ENCODE data around the gene SAMM50.

The SAMM50 gene

DNA sequence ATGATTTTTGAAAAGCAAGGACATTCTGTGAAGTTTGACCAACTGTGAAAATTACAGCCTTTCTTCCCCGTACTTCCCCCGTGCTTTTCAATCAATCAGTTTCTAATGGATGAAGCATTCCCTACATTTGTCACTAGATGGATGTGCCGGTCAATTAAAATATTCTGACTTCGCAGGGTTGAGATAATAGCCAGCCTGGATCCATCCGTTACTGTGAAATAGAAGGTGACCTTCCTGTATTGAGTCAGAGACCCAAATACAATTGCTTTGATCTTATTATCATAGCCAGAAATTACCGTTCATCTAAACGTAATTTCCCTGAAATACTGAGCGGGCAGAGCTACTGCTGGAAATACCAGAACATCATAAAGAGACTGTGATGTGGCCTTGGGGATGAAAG is 47.8 kb downstream of the SAMM50 start:
- no peak for DNase-seq (ENCODE audit: low spot score)
- no peak overlapping the region for H3K27ac ChIP-seq
- TF ChIP-seq, protein P1, sequence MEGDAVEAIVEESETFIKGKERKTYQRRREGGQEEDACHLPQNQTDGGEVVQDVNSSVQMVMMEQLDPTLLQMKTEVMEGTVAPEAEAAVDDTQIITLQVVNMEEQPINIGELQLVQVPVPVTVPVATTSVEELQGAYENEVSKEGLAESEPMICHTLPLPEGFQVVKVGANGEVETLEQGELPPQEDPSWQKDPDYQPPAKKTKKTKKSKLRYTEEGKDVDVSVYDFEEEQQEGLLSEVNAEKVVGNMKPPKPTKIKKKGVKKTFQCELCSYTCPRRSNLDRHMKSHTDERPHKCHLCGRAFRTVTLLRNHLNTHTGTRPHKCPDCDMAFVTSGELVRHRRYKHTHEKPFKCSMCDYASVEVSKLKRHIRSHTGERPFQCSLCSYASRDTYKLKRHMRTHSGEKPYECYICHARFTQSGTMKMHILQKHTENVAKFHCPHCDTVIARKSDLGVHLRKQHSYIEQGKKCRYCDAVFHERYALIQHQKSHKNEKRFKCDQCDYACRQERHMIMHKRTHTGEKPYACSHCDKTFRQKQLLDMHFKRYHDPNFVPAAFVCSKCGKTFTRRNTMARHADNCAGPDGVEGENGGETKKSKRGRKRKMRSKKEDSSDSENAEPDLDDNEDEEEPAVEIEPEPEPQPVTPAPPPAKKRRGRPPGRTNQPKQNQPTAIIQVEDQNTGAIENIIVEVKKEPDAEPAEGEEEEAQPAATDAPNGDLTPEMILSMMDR (conservative IDR thresholded peaks at IDR 0.05; ENCODE audit: low read depth), result no peak
- POLR2A ChIA-PET (ENCODE audit: low non-redundant PET), result no interaction called here
- CTCF ChIA-PET, result interaction anchor here (1.1 kb wide), 1 partner anchor 11 kb away, joined by 3 read pairs; no protein-coding TSS in a partner anchor

DNA sequence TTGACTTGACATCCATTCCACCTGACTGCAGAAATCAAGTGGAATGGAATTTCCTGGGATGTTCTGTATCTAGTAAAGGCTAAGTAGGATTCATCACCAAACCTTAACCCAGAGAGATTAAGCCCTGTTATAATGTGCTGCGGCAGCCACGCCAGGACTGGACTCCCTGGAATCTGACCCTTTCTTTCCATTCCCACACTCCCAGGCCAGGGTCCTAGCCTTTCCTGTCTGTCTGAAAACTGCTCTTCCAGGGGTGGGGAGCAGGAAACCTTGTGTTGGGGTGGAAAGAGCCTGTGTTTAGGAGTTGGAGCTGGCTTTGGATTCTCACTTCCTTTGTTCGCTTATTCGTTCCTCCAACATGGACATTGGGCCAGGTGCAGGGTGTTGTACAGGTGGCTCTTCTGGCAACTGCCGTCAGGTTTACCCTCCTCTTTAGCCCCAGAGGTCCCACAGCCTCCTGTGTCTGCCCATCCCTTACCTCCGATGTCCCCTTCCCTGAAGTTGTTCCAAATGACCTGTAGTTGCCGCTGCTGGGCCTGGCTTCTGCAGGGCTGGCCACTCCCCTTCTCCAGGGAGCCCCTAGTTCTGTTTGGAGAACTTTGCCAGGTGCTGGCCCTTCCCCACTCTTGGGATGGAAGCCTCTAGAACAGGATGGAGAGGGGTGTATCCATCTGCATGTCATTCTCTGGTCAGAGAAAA is 48.3 kb downstream of the SAMM50 start:
- POLR2A ChIA-PET (ENCODE audit: low non-redundant PET), result no interaction called here
- DNase-seq (ENCODE audit: low spot score), result no peak
- CTCF ChIA-PET, result interaction anchor here (1.1 kb wide), 2 partner anchors 11 kb away, joined by 3 read pairs; no protein-coding TSS in a partner anchor

DNA sequence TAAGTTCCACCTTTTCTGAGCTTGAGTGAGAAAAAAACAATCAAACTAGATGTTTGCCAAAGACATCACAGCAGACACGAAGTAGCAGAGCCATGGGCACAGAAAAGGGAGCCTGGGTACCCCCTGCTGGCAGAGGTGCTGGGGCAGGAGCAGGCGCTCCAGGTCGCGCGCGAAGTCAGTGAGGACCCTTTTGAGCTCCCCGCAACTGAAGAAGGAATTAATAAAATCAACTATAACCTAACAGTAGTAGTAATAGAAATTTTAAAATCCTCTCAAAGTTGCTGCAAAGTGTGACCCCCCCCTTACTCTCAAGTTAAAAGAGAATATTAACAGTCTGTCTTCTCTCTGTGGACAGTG is 48.8 kb downstream of the SAMM50 start:
- H3K27ac ChIP-seq, result no peak overlapping the region
- TF ChIP-seq, protein P1 (conservative IDR thresholded peaks at IDR 0.05; ENCODE audit: low read depth), result no peak
- no peak for DNase-seq (ENCODE audit: low spot score)
- ChIA-PET CTCF (interaction anchor here (1.1 kb wide), 2 partner anchors 10 to 11 kb away, joined by 3 read pairs; no protein-coding TSS in a partner anchor), POLR2A (ENCODE audit: low non-redundant PET) (no interaction called here)

More for the DNA sequence above, 48.3 kb downstream of the SAMM50 start:
- H3K27ac ChIP-seq, result no peak overlapping the region
- TF ChIP-seq, protein P1 (conservative IDR thresholded peaks at IDR 0.05; ENCODE audit: low read depth), result no peak

DNA sequence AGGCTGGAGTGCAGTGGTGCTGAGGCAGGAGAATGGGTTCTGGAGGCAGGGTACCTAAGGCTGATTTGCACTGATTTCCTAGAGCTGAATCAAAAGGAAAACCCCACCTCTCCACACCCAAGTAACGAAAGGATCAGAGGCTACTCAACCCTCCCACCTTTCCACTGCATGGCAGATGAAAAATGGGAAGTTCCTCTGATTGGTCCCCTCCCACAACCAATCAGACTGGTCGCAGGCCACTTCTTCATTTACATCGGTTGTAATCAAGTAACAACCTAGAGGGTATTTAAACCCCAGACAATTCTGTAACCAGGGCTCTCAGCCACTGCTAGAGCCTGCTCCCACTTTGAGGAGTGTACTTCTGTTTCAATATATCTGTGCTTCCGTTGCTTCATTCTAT is 50.3 kb downstream of the SAMM50 start:
- ChIA-PET CTCF (no interaction called here), POLR2A (ENCODE audit: low non-redundant PET) (no interaction called here)
- TF ChIP-seq, protein P1 (conservative IDR thresholded peaks at IDR 0.05; ENCODE audit: low read depth), result no peak
- no peak for DNase-seq (ENCODE audit: low spot score)
- H3K27ac ChIP-seq, result no peak overlapping the region

DNA sequence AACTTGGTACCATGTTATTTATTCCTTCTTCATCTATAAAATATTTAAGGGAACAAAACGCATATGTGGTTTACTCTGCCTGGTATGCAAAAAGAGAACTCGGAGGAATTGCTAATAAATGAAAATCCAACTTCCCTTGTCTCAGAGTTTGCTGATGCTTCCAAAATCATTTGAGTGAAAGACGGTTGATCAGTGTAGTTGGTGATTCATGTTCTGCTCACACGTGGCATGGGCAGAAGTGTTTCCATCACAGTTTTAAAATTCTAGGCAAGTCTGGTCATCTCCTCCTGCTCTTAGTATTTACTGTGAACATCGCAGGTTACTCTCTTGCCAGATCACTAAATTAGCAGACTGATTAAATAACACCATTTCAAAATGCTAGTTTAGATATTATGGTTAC is 56.9 kb downstream of the SAMM50 start:
- no peak for DNase-seq (ENCODE audit: low spot score)
- ChIA-PET CTCF (no interaction called here), POLR2A (ENCODE audit: low non-redundant PET) (no interaction called here)
- H3K27ac ChIP-seq, result no peak overlapping the region
- TF ChIP-seq, protein P1 (conservative IDR thresholded peaks at IDR 0.05; ENCODE audit: low read depth), result no peak

DNA sequence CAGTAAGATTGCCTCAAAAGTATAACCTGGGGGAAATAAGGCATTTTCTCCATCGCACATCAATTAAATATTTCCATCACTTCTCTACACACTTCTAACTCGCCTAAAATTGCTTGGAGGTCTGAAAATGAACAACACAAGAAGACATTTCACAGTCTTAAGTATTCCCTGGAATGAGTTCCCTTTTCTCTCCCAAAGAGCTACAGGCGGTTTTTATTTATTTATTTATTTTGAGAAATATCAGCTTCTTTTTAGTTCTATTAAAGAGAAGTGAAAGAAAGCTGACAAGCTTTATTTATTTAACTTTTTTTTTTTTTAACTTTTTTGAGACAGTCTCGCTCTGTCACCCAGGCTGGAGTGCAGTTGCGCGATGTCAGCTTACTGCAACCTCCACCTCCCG is 57.3 kb downstream of the SAMM50 start:
- CTCF ChIA-PET, result no interaction called here
- POLR2A ChIA-PET (ENCODE audit: low non-redundant PET), result no interaction called here
- H3K27ac ChIP-seq, result no peak overlapping the region
- no peak for DNase-seq (ENCODE audit: low spot score)
- TF ChIP-seq, protein P1 (conservative IDR thresholded peaks at IDR 0.05; ENCODE audit: low read depth), result no peak

Measured in RWPE1 (cell line).